ENCODE results near the gene GTF2A1L.
"Not testable (repeated sequence)": the region's sequence is repeated elsewhere in the genome, so short reads cannot be mapped to it uniquely, and the experiment has no call there.

GTF2A1L gene, protein sequence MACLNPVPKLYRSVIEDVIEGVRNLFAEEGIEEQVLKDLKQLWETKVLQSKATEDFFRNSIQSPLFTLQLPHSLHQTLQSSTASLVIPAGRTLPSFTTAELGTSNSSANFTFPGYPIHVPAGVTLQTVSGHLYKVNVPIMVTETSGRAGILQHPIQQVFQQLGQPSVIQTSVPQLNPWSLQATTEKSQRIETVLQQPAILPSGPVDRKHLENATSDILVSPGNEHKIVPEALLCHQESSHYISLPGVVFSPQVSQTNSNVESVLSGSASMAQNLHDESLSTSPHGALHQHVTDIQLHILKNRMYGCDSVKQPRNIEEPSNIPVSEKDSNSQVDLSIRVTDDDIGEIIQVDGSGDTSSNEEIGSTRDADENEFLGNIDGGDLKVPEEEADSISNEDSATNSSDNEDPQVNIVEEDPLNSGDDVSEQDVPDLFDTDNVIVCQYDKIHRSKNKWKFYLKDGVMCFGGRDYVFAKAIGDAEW

DNA sequence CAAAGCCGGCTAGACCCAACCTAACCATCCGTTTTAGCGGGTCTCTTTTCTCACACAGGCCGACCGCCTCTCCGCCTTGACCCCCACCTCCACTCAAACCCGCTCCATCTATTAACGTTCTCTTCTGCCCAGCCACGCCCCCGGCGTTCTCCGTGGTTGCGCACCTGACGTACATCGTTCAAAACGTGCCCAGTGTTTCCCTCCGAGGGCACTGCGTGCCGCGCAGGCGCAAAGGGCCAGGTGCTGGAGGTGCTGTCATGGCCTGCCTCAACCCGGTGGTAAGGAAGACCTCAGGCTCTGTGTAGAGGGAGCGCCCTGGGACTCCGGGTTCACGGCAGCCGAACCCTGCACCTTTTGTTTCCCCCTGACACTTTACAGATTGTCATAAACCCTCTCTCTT, at the start of gene GTF2A1L:
Gene GTF2A1L, plus strand, starts transcription at position 239 of the 400 bp plus-strand sequence. Its CDS starts 19 bp downstream, at position 258.
- DNase-seq: no peak

DNA sequence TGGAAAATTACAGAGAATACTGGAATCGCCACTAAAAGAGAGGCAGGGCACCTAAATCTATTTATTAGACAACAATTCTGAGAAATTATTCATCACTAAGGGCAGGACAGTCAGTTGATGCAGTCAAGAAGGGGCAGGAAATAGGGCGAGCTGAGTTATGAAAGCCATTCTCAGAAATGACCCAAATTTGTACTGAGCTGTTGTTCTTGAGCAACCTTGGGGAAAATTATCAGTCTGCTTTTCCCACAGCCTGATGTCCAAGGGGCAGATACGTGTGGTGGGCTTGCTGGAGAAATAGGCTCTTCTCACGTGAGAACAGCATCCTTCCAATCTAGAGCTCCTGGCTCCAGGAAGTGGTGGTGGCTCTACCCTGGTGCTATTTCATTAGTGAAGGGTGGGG, 49.1 kb upstream of the GTF2A1L start:
- DNase-seq: no peak

DNA sequence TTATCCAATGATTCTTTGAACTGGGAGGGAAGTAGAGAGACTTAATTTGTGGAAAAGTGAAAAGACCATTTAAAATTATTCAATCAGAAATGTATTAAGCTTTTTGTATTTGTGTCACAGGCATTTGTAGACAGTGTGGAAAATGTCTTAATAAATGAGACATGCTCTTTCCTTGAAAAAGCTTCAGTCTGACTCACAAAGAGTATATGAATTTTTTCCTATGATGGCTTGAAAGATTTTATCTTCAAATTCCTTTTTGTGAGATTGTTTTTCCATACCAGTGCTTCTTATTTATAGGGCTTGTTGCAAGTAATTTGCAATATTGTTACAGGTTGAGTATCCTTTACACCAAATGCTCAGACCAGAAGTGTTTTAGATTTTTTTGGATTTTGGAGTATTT, 48.2 kb upstream of the GTF2A1L start:
- no peak for DNase-seq

DNA sequence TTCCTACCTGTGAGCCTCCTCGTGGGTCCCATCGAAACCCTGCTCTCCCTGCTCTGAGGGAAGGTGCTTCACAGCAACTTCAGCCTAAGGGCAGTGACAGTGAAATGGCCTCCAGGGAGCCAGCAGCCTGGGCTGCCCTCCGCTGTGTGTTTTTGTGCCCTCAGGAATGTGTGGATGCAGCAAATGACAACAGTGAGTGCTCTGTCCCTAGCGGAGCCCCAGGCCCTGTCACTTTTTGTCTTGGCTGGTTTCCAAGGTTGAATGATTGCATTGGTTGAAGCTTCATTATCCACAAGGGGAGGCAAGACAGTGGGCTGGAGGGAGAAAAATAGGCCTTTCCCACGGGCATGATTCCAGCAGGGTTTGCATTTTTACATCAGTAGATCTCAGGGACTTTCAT, 44.8 kb upstream of the GTF2A1L start:
- DNase-seq: peak in 1 of 2 experiments; percentile 3

DNA sequence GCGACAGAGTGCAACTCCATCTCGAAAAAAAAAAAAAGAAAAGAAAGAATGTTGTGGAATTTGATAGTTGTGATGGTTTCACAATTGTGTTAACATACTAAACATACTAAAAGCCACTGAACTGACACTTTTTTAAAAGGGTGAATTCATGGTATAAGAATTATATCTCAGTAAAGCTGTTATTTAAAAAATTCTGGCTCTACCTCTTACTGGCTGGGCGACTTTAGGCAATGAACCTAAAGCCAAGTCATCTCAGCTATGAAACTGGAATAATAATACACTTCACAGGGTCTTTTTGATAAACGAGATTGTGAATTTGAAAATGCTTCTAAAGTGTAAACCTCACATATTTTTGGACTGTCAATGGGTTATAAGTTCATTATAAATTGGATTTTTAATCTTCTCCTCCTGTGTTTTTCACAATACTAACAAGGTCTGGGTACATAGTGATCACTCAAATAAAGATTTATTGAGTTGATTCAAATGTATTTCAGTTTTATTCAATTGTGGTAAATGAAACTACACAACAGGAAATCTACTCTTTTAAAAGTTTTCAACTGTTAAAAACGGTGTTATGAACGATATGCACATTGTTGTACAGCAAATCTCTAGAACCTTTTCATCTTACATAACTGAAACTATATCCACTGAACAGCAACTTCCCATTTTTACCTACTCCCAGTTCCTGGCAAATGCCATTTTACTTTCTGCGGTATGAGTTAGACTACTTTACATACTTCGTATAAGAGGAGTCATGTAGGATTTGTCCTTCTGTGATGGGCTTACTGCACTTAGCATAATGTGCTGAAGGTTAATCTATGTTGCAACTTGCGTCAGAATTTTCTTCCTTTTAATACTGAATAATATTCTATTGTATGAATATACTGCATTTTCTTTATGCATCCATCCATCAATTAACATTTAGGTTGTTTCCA, 43.0 kb upstream of the GTF2A1L start:
- no peak for DNase-seq

DNA sequence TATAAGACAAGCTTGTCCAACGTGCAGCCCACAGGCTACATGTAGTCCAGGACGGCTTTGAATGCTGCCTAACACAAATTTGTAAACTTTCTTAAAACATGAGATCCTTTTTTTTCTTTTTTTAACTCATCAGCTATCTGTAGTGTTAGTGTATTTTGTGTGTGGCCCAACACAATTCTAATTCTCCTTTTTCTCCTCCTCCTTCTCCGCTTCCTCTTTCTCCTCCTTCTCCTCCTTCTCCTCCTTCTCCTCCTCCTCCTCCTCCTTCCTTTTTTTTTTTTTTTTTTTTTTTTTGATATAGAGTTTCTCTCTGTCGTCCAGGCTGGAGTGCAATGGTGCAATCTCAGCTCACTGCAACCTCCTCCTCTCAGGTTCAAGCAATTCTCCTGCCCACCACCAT, 39.3 kb upstream of the GTF2A1L start:
- no peak for DNase-seq

DNA sequence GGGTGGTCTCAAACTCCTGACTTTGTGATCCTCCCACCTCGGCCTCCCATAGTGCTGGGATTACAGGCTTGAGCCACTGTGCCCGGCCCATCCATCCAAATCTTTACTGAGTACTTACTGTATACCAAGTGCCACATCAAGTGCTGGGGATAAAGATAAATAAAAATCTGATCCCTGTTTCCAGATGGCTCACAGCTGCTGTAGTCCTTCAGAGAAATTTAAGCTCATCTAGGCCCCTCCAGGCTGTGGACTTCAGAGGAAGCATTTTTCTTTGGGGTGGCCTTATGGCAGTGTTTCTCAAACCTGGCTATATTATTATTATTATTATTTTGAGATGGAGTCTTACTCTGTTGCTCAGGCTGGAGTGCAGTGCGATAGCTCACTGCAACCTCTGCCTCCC, 33.7 kb upstream of the GTF2A1L start:
- DNase-seq: no peak

DNA sequence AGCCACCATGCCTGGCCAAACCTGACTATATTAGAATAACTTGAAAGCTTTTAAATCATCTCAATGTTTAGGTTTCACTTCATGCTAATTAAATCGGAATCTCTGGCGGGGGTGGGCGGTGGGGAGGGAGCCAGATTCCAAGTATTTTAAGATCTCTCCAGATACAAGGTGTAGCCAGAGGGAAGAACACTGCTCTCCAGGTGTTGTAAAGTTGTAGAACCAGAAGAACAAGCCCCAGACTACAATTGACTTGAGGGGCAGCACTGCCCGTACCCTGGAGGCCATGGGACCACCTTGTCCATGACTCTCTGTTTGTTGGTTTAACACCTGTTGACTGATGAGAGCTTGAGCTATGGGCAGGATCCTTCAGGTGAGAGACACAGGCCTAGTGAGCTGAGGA, 33.1 kb upstream of the GTF2A1L start:
- DNase-seq: no peak

DNA sequence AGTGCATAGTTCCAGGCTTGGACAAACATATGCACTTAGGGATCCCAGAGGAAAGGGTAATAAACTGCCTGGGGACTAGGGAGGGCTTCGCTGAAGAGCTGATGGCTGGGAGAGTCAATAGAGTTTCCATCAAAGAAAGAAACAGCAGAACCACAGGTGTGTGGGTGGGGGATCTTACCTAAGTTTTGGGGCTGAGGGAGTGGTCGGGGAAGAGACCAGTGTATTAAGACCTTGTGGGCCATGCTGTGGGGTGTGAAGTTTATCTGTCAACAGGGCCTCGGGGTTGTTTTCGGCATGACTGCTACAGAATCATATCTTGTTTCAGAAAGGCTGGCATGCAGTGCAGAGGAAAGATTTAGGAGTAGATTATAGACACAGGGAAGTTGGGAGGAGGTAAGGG, 31.2 kb upstream of the GTF2A1L start:
- no peak for DNase-seq

DNA sequence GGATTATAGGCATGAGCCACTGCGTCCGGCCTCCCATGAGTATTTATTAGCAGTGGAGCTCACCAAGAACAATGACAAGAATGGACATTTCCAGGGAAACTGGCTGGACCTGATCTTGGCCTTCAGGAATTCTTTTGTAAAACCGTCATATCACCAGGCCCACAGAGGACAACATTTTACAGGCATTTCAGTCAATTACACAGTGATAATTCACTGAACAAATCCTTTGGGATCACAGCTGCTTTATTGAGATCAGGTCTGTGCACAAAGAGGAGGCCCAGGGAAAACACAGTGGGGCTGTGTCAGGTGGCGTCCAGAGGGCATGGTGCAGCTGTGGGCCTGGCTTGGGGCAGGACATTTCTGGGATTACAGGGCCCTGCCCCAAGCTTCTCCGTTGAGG, 30.1 kb upstream of the GTF2A1L start:
- DNase-seq: no peak

DNA sequence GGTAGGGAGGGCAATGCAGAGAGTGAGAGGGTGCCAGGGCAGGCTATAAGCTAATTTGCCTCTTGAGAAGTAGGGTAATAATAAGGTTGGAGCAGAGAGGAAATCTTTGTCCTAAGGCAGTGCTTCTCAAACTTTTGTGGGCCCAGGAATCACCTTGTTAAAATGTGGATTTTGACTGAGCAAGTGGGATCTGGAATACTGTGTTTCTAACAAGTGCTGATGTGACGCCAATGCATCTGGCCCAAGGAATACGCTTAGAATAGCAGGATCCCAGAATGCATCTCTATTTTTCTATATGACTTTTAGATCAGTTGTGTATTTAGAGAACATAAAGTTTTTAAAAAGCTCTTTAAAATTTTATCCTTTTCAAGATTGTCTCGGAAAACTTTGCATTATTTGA, 29.7 kb upstream of the GTF2A1L start:
- no peak for DNase-seq

DNA sequence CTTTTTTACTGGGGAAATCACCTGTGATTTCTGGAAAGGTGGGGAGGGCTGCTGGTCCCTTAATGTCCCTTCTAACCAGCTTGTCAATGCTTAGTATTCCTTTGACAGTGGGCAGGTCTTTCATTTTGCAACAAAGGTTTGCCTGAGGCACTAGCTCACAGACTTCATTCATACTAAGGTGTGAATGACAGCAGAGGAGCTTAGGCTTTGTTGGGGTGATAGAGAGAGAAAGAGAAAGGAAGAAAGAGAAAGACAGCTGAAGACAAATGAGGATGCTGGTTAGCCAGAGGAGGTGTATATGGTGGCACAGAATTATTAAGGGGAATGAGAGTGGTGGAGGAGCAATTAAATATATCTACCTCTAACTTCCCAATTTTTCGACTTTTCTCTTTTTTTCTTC, 28.9 kb upstream of the GTF2A1L start:
- DNase-seq: no peak

DNA sequence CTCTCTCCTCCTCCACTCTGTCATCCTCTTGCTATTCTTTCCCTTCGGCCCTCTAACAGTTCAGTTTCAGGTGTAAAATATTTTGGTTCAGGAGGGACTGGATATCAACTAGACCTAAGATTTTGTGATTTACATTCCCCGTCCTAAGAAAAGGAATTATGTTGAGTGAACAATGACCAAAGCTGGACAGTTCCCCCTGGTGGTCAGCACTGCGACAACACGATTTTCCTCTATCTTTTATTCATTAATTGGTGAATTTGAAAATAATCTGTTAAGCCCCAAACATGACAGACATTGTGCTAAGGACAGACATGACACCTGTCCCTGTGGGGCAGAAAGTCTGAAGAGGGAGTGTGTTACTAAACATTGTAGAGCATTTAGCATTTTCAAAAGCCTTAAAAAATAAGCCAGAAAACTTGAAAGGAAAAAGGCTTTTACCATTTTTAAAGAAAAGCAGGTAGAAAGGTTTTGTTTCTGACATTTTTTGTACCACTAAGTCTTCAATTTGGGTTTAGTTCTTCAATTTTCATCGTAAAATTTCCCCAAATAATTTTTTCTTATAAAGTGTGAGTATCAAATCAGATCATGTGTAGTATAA, 28.4 kb upstream of the GTF2A1L start:
- DNase-seq: peak; percentile 9 to 19

DNA sequence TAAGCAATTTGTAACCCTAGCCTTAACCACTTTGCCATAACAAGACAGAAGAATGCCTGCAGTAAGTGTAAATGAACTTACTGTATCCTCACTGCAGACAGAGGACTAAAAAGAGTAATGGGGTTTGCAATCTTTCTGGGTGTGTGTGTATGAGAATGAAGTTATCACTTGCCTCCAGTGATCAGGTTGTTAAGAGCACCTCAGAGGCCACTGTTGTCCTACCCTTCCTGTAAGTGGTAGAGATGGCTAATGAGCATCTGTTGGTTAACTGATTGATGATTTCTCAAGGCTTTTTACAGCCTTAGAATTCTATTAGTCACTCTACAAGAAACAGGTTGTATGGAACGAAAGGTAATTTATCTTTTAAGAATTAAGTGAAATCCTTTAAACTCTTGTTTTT, 27.6 kb upstream of the GTF2A1L start:
- DNase-seq: no peak

DNA sequence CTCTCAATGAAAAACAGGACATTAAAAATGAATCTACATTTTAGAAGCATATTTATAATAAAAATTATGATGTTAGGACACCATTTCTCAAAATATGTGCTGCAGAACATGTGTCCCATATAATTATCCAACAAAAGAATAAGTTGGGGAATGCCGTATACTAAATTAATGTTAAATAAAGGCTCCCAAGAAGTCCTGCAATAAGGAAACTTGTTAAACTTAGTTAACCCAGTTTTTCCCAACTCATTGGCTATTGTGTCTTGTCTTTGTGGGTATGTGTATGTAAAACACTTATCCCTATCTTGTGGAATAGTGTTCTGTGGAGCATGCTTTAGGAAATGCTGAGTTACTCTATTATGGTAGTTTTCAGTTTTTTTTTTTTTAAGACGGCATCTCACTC, 25.6 kb upstream of the GTF2A1L start:
- no peak for DNase-seq

DNA sequence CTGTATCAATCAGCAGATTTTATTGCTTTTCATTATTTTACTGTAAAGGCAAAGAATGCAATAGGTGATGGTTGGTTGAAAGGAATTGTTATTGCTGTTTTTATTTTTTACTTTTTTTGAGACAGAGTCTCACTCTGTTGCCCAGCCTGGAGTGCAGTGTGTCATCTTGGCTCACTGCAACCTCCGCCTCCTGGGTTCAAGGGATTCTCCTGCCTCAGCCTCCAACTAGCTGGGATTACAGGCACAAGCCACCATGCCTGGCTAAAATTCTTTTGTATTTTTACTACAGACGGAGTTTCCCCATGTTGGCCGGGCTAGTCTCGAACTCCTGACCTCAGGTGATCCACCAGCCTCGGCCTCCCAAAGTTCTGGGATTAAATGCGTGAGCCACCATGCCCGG, 20.9 kb upstream of the GTF2A1L start:
- not testable (repeated sequence) for DNase-seq

DNA sequence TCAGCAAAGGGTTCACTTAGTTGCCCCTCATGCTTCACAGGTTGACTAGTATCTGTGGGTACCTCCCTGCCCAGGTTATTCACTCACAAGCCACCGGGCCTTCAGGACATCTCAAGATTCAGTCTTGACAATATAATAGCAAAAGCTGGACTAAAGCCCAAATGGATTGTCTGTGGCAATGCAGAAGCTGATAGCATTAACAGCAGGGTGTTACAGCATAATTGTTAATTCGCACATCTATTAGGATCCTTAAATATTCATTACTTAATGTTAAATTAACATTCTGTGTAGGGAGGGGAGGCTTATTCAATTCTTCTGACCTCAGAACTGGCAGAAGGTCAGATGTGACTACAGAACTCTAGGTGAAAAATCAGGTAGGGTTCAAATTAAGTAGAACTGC, 20.2 kb upstream of the GTF2A1L start:
- no peak for DNase-seq

DNA sequence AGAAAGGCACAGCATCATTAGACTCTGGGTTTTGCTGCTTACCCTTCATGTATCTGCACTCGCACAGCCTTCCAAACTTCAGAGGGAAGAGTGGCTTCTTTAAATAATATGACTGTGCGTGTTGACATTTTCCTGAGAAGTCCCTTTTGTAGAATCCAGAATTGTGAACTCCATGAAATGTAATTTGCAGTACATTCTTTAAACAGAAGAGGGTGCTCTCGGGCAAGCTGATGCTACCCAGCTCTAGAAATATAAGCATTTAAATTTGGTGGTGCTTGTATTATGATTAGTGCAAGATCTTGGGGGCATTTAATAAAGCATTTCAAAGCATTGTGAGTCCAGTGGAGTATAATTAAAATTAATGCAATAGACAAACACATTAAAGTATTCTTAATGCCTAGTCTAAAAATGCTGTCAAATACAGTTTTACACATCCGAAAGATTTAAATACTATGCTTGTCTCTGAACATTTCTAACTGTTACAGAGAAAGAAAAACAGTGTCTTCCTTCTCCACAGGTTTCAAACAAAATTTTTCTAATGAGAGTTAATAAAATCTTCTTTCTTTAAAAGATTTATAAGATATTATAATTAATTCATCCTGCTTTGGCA, 17.3 kb upstream of the GTF2A1L start:
- DNase-seq: peak; percentile 21 to 36

DNA sequence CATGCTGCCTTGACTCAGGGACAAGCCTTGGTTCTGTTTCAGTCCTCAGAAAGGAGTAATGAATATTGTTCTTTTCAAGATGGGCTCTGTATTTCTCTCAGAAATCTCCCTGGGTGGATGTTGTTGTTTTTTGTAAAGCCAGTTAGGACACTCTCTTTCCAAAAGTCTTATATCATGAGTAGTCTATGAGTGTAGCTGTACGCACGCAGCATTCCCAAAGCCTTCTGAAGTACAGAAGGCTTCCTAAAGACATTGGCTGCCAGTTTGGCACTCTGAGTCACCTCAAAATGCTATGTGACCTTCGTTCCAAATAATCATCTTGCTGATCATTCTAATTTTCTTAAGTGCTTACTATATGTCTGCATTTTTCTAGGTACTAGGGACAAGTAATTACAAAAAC, 16.7 kb upstream of the GTF2A1L start:
- no peak for DNase-seq

DNA sequence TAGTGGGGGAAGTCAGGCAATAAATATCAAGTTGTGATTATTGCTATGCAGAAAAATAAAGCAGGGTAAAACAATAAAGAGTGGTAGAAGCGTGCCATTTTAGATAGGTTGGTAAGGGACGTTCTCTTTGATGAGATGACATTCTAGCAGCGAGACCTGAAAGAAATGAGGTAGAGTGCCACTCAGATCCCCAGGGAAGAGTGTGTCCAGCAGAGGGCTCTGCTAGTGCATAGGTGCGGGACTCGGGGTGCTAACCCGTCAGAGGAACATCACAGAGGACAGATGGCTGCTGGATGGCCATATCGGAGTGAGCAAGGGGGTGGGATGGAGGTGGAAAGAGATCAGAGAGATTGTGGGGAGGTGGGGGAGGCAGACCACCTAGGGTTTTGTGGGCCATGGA, 16.3 kb upstream of the GTF2A1L start:
- no peak for DNase-seq

DNA sequence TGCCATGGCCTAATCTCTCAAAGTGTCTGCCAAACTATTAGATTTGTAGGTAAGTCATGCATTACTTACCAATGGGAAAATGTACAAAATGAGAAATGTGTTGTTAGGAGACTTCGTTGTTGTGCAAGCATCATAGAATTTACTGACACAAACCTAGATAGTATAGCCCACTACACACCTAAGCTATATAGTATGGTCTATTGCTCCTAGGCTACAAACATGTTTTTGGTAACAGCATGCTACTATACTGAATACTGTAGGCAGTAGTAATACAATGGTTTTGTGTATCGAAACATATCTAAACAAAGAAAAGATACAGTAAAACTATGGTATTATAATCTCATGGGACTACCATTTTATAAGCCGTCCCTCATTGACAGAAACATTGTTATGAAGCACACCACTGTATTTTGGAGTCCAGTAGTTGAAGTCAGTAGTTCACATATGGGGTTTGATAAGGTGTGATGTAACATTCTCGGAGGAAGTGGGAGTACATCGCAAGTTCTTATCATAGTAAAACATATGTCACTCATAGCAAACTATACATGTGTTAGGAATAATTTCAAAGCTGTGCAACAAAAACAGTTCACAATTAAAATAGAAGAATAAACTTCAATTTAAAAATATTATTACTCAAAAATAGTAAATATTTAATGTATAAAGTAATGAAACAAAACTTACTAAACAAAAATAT, 12.0 kb upstream of the GTF2A1L start:
- no peak for DNase-seq

DNA sequence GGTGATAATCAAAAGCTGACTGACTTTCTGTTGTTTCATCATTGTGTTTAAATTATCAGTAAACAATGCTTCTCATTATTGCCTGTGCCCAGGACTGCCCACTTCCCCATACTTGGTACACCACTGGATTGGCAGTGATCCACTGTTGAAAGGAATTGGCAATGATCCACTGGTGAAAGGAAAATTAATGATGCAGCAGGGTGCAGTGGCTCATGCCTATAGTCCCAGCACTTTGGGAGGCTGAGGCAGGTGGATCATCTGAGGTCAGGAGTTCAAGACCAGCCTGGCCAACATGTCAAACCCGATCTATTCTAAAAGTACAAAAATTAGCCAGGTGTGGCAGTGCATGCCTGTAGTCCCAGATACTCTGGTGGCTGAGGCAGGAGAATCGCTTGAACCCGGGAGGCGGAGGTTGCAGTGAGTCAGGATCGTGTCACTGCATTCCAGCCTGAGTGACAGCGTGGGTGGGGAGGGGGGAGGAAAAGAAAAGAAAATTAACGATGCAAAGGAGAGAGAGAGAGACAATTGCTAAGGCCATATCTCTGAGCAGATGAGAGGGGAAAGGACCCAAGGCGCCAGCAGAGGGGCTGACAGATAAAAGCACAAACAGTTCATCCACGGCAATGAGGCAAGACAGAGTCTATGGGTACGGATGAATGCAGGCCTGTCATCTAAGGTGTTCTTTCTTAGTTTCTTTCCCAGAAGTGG, 10.2 kb upstream of the GTF2A1L start:
- DNase-seq: no peak

Data from NCI-H187 (cell line).